Suprapubic skin (tissue), 3 donors: Measurements from ENCODE around the gene NEU4.
"Not testable (repeated sequence)": the region's sequence is repeated elsewhere in the genome, so short reads cannot be mapped to it uniquely, and the experiment has no call there.

Experiments used
- CTCF ChIP-seq, 2 donors: fragments of 200-600 bp in 1 of 2; fragments of 450-650 bp in 1 of 2; sonication (generic) in 1 of 2; IDR thresholded peaks; one replicate each; pipeline ENCODE4 v1.5.1; 2016 to 2019; ENCODE audit warnings: antibody characterized with exemption in 2 of 2, mild to moderate bottlenecking in 1 of 2, moderate library complexity in 1 of 2
- POLR2AphosphoS5 ChIP-seq, 3 donors: sonication (generic); formaldehyde crosslinking; IDR thresholded peaks; one replicate each; pipeline ENCODE4 v1.6.1; 2017; ENCODE audit warnings: antibody characterized with exemption in 3 of 3

- TF ChIP-seq CTCF, POLR2AphosphoS5 (IDR thresholded peaks at IDR 0.05): not testable (repeated sequence)
These were observed 11.1 kb downstream of the NEU4 start for GRCh38 chr2:241819947-241820624.
